Endothelial cell of umbilical vein (primary cell): ENCODE data around the gene MYCL. TPM values are rescaled to one million over a fixed set of nuclear protein-coding genes. Genes with fewer than 3 reads are reported as not detected.

Experiments
- BruUV-seq: library from RNA; stranded (reverse); fragments of 400-500 nt; replicated peaks from 2 replicates; lab custom pipeline; 2021; lab: Mats Ljungman, UMichigan
- CTCF ChIA-PET: fragments of 300-600, 350-600 bp; sonication (Branson Sonifier 250); formaldehyde crosslinking; loops from one replicate; lab custom pipeline; 2021; ENCODE audit warnings: antibody characterized with exemption, inconsistent platforms; lab: Charles Lee
- POLR2A ChIA-PET: fragments of 300-600, 350-600 bp; sonication (Branson Sonifier 250); formaldehyde crosslinking; loops from one replicate; lab custom pipeline; 2021; ENCODE audit warnings: antibody characterized with exemption, inconsistent platforms; lab: Charles Lee
- DNase-seq: peaks from one replicate; pipeline ENCODE4 v3.0.0-alpha.2; 2011; ENCODE audit warnings: low read depth, low spot score
- FAIRE-seq: peaks from 2 replicates; lab custom pipeline; 2011; peaks lifted over from hg19 to GRCh38; lab: Jason Lieb, UNC
- H2AFZ ChIP-seq: 2 replicates; pipeline ENCODE4 v1.6.0; 2012; ENCODE audit warnings: low read depth, low read length, control low read depth, inconsistent platforms
- H3K27ac ChIP-seq: 2 replicates; pipeline ENCODE4 v1.5.1; 2011; ENCODE audit warnings: low read depth, mild to moderate bottlenecking, control low read depth, low read length, moderate library complexity; ENCODE audit not compliant: insufficient read depth
- H3K27me3 ChIP-seq, 2 experiments: 2 replicates each; pipeline versions ENCODE4 v1.6.0 to v1.6.1; 2011; ENCODE audit warnings: low read length in 2 of 2, mixed read lengths in 1 of 2; ENCODE audit not compliant: control insufficient read depth in 2 of 2, insufficient read depth in 2 of 2
- H3K36me3 ChIP-seq, 2 experiments: 2 replicates in 1 of 2; 3 replicates in 1 of 2; pipeline ENCODE4 v1.5.1; 2011; ENCODE audit warnings: low read length in 2 of 2, mild to moderate bottlenecking in 1 of 2, moderate library complexity in 1 of 2; ENCODE audit not compliant: control insufficient read depth in 2 of 2, insufficient read depth in 2 of 2; ENCODE audit errors: extremely low read depth in 1 of 2
- H3K4me1 ChIP-seq: 3 replicates; pipeline ENCODE4 v1.5.1; 2011; ENCODE audit warnings: mild to moderate bottlenecking, low read length; ENCODE audit not compliant: control insufficient read depth, insufficient read depth; ENCODE audit errors: extremely low read depth
- H3K4me2 ChIP-seq: 2 replicates; pipeline ENCODE4 v1.6.1; 2011; ENCODE audit warnings: low read length, control low read depth, mixed read lengths; ENCODE audit not compliant: insufficient read depth
- H3K4me3 ChIP-seq, 3 experiments: fragments of 200-600 bp in 1 of 3; sonication (generic), shearing (Covaris generic) in 1 of 3; replicated peaks in 1 of 3; 2 replicates each; pipeline ENCODE4 v1.5.1; 2011 to 2016; ENCODE audit warnings: control low read depth in 3 of 3, low read length in 3 of 3, mild to moderate bottlenecking in 2 of 3, inconsistent platforms in 1 of 3, low read depth in 1 of 3, moderate library complexity in 1 of 3; ENCODE audit not compliant: insufficient read depth in 1 of 3
- H3K79me2 ChIP-seq: 2 replicates; pipeline ENCODE4 v1.6.0; 2012; ENCODE audit warnings: low read length, inconsistent platforms; ENCODE audit not compliant: control insufficient read depth, insufficient read depth
- H3K9ac ChIP-seq: replicated peaks from 2 replicates; pipeline ENCODE3; 2011; ENCODE audit warnings: low read length, control low read depth; ENCODE audit not compliant: insufficient read depth; ENCODE audit errors: extremely low read depth
- H3K9me1 ChIP-seq: replicated peaks from 3 replicates; pipeline ENCODE4 v1.6.0; 2011; ENCODE audit warnings: mild to moderate bottlenecking, low read length; ENCODE audit not compliant: control insufficient read depth, insufficient read depth; ENCODE audit errors: extremely low read depth
- H3K9me3 ChIP-seq: replicated peaks from 2 replicates; pipeline ENCODE4 v1.5.1; 2012; ENCODE audit warnings: low read length, inconsistent platforms; ENCODE audit not compliant: control insufficient read depth, insufficient read depth
- H4K20me1 ChIP-seq: replicated peaks from 2 replicates; pipeline ENCODE3; 2011; ENCODE audit warnings: mild to moderate bottlenecking, low read length; ENCODE audit not compliant: control insufficient read depth, insufficient read depth; ENCODE audit errors: extremely low read depth
- CTCF ChIP-seq, 2 donors: IDR thresholded peaks; 1 replicate in 1 of 2; 2 replicates in 1 of 2; pipeline ENCODE4 v1.5.1; 2011; ENCODE audit warnings: low read length in 2 of 2, mild to moderate bottlenecking in 2 of 2, moderate library complexity in 2 of 2, control low read depth in 1 of 2, inconsistent platforms in 1 of 2, low read depth in 1 of 2; ENCODE audit not compliant: insufficient read depth in 1 of 2; ENCODE audit errors: extremely low read depth in 1 of 2
- EZH2 ChIP-seq: IDR thresholded peaks from 2 replicates; pipeline ENCODE4 v1.6.1; 2012; ENCODE audit warnings: borderline replicate concordance, low read depth, mild to moderate bottlenecking, moderate library complexity, low read length, inconsistent platforms; ENCODE audit not compliant: severe bottlenecking
- FOS ChIP-seq: IDR thresholded peaks from 2 replicates; pipeline ENCODE4 v1.6.1; 2011; ENCODE audit warnings: mild to moderate bottlenecking, low read length, moderate library complexity, borderline replicate concordance; ENCODE audit not compliant: insufficient read depth
- GATA2 ChIP-seq: IDR thresholded peaks from 2 replicates; pipeline ENCODE4 v1.7.0; 2011; ENCODE audit warnings: low read depth, mild to moderate bottlenecking, moderate library complexity, mixed read lengths, low read length; ENCODE audit not compliant: insufficient read length, insufficient read depth
- JUN ChIP-seq: IDR thresholded peaks from 2 replicates; pipeline ENCODE4 v1.6.1; 2011; ENCODE audit warnings: borderline replicate concordance, low read depth; ENCODE audit not compliant: insufficient read length, insufficient read depth
- MAX ChIP-seq: IDR thresholded peaks from 2 replicates; pipeline ENCODE4 v1.6.1; 2011; ENCODE audit not compliant: insufficient read depth, insufficient read length
- MYC ChIP-seq: IDR thresholded peaks from one replicate; pipeline ENCODE4 v1.6.1; 2011; ENCODE audit warnings: mild to moderate bottlenecking, low read depth, low read length
- POLR2A ChIP-seq: IDR thresholded peaks from 2 replicates; pipeline ENCODE4 v1.6.1; 2012; ENCODE audit warnings: low read depth, mild to moderate bottlenecking, control low read depth, low read length
- POLR2AphosphoS5 ChIP-seq: IDR thresholded peaks from 2 replicates; pipeline ENCODE4 v1.6.1; 2012; ENCODE audit warnings: low read depth, mild to moderate bottlenecking, control low read depth, low read length, moderate library complexity; ENCODE audit not compliant: insufficient read depth
- dilution Hi-C: fragments of 300-500 bp; cut with MboI; formaldehyde crosslinking; loops from one replicate; pipeline ENCODE4 v1.15.0; 2019; ENCODE audit warnings: low sequenced_read_pairs; ENCODE audit not compliant: extremely low pct_ligation_motif_present
- intact Hi-C: fragments of 100-400 bp; cut with micrococcal nuclease; formaldehyde crosslinking; loops from one replicate; pipeline ENCODE4 v1.10.0; 2022
- polyA plus RNA-seq, 4 experiments: library from polyadenylated mRNA; depleted of rRNA in 3 of 4; stranded (reverse) in 3 of 4; unstranded in 1 of 4; fragments of >200 nt; gene quantifications; 2 replicates each; pipeline versions ENCODE4 v1.2.1 to v1.2.3, GENCODE V29; 2011 to 2012; ENCODE audit warnings: missing spikeins in 1 of 4
- total RNA-seq: library from RNA; stranded (reverse); gene quantifications from 2 replicates; pipeline ENCODE4 v1.2.3, GENCODE V29; 2021

Gene MYCL
- total and polyA plus RNA-seq, 2 donors (not counting 3 experiments of a cell fraction or from before 2014, with no cell fraction given) = 1.3 to 2.1 TPM

DNA sequence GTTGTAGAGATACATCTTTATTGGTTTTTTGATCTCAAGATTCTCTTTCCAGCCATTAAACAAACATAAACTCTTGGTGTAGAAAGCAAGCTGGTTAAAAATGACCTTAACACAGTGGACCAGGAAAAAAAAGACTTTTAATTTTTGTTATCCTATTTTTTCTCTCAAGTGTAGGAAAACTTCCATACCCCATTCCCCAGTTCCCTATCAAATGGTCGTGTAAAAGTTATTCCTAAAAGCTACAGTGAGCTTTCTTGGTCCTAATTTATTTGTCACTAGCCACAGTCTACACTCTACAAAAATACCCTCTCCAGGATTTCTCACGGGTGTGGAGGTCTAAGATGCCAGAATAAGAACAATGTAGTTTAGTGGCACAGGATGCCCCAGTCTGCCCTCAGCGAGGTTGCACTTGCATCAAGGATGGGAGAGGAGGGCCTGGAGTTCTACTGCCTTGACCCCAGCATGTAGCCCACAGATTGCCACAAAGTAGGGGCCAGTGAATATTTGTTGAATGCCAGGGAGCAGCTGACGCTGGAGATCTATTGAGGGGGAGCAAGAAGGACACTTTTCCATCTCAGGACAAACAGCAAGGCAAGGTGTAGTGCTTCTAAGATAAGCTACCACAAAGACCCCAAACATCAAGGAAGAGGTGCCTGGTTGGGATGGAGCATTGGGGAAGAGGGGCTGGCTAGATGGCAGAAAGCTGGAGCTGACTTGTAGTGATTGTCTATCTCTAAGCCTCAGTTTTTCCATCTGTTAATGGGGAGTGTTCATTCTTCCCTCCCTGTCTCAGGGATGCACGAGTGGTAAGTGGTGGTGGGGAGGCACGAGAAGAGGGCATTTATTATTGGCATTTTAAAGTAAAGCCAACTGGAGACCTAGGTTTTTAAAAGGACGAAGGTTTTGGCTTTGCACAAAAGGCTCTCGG is 1.8 kb downstream of the MYCL start:
- intact Hi-C loops (loop anchor here (5.0 kb wide), 3 partner anchors 53 to 132 kb away; partner anchors contain the start of gene MFSD2A), dilution Hi-C loops (no loop called here)
- Histone ChIP-seq H3K79me2 (no peaks in the 10 kb centered on the region), H3K4me1 (peaks cover 14% of the 10 kb centered on the region), H3K4me3 (no peak overlapping the region), H3K9me3 (no peaks in the 10 kb centered on the region), H3K9me1 (no peaks in the 10 kb centered on the region), H3K9ac (no peak overlapping the region), H3K27ac (no peak overlapping the region), H2AFZ (no peak overlapping the region), H3K4me2 (no peak overlapping the region), H3K27me3 (peaks cover 9 to 20% of the 10 kb centered on the region in 2 experiments), H4K20me1 (no peaks in the 10 kb centered on the region), H3K36me3 (no peaks in the 10 kb centered on the region)
- ChIA-PET CTCF (interaction anchor here (1.0 to 2.9 kb wide), 6 partner anchors 13 to 439 kb away, joined by 3 to 27 read pairs (median 4); partner anchors contain the start of gene TRIT1), POLR2A (no interaction called here)
- BruUV-seq = no TSS peak
- TF ChIP-seq GATA2 = no peak
- no peak for TF ChIP-seq MYC
- TF ChIP-seq FOS = no peak
- no peak for TF ChIP-seq CTCF (IDR thresholded peaks at IDR 0.05; ENCODE audit: extremely low read depth in 1 of 2, insufficient read depth in 1 of 2, low read depth in 1 of 2, low read length in 2 of 2)
- TF ChIP-seq EZH2 = no peak
- no peak for TF ChIP-seq MAX
- no peak for TF ChIP-seq JUN
- TF ChIP-seq POLR2A = no peak
- no peak for TF ChIP-seq POLR2AphosphoS5
- DNase-seq (no peak), FAIRE-seq (peak; percentile 8)
